ENCODE measurements around the gene SMCO3. TPM values are rescaled to one million over a fixed set of nuclear protein-coding genes. Genes with fewer than 3 reads are reported as not detected.

The SMCO3 gene
- not detected in 2 replicates for total RNA-seq (2014; rRNA removed; shearing (Covaris generic))

- Histone ChIP-seq H3K27me3 (ENCODE audit: control insufficient read depth, insufficient read depth, low read length) (no peaks in the 10 kb centered on the region), H3K4me3 (ENCODE audit: insufficient read depth, low read depth, low read length) (no peak within 1 kb of the TSS), H3K36me3 (replicated peaks; ENCODE audit: control insufficient read depth, insufficient read depth, low read length) (no peaks in the 10 kb centered on the region)
- DNase-seq = no peak
These were observed at the start of gene SMCO3 for GRCh38 chr12:14814014-14814413. SMCO3 (minus strand) TSS chr12:14814182; CDS start chr12:14806680, 7,502 bp downstream.

DNA sequence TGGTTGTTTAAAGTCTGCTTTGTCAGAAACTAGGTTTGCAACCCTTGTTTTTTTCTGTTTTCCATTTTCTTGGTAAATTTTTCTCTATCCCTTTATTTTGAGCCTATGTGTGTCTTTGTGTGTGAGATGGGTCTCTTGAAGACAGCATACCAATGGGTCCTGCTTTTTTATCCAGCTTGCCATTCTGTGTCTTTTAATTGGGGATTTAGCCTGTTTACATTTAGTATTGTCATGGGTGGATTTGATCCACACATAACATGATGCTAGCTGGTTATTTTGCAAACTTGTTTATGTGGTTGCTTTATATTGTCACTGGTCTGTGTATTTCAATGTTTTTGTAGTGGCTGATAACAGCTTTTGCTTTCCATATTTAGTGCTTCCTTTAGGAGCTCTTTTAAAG is 46.5 kb upstream of the SMCO3 start:
- no peaks in the 10 kb centered on the region for H3K27me3 ChIP-seq (ENCODE audit: control insufficient read depth, insufficient read depth, low read length)
- no peaks in the 10 kb centered on the region for H3K36me3 ChIP-seq (replicated peaks; ENCODE audit: control insufficient read depth, insufficient read depth, low read length)
- H3K4me3 ChIP-seq (ENCODE audit: insufficient read depth, low read depth, low read length) = no peak overlapping the region
- no peak for DNase-seq

DNA sequence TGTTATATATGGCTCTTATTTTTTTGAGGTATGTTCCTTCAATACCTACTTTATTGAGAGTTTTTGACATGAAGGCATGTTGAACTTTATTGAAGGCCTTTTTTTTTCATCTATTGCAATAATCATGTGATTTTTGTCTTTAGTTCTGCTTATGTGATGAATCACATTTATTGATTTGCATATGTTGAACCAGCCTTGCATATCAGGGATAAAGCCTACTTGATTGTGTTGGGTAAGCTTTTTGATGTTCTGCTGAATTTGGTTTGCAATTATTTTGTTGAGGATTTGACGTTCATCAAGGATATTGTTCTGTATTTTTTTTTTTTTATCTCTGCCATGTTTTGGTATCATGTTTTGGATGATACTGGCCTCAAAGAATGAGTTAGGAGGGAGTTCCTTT is 44.5 kb upstream of the SMCO3 start:
- Histone ChIP-seq H3K36me3 (replicated peaks; ENCODE audit: control insufficient read depth, insufficient read depth, low read length) (no peaks in the 10 kb centered on the region), H3K4me3 (ENCODE audit: insufficient read depth, low read depth, low read length) (no peak overlapping the region), H3K27me3 (ENCODE audit: control insufficient read depth, insufficient read depth, low read length) (no peaks in the 10 kb centered on the region)
- no peak for DNase-seq

DNA sequence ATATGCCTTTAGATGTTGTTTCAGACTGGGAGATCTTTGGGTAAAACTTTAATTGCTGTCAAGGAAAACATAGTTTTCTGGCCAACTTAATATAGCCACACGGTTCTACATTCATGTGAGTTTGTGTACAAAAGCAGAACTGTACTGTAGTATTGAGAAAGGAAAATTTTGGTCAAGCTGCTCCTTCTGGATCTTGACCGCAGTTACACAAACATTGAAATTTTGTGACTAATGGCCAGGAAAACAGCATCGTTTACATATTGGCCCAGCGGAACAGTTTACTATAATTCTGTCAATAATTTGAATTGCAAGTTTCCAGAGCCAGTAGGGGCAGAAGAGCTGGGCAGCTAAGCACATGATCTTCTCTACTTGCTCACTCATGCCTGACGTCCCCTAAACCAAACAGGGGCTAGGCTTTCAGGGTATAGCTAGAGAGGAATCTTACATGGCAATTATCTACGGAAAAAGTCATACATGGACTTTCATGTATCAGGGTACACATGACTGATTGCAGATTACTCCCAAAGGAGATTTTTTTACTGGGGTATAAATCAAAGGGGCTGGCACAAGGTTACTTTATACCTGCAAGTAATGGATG is 40.7 kb upstream of the SMCO3 start:
- no peak for DNase-seq
- Histone ChIP-seq H3K27me3 (ENCODE audit: control insufficient read depth, insufficient read depth, low read length) (no peaks in the 10 kb centered on the region), H3K4me3 (ENCODE audit: insufficient read depth, low read depth, low read length) (no peak overlapping the region), H3K36me3 (replicated peaks; ENCODE audit: control insufficient read depth, insufficient read depth, low read length) (no peaks in the 10 kb centered on the region)

DNA sequence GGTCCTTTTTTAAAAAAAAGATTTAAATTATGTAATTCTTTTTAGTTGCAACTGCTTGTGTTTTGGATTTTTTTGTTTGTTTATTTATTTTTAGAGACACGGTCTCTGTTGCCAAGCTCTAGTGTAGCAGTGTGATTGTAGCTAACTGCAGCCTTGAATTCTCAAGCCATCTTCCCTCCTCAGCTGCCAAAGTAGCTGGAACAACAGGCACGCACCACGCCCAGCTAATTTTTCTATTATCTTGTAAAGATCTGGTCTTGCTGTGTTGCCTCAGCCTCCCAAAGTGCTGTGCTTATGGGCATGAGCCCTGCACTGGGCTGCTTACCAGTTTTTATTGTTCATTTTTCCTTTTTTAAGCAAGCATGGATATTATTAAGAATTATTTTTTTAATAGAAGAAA is 40.0 kb upstream of the SMCO3 start:
- Histone ChIP-seq H3K27me3 (ENCODE audit: control insufficient read depth, insufficient read depth, low read length) (no peaks in the 10 kb centered on the region), H3K4me3 (ENCODE audit: insufficient read depth, low read depth, low read length) (no peak overlapping the region), H3K36me3 (replicated peaks; ENCODE audit: control insufficient read depth, insufficient read depth, low read length) (no peaks in the 10 kb centered on the region)
- no peak for DNase-seq

GRCh38 chr12:14852880-14853279 is 38.9 kb upstream of the SMCO3 start:
- no peak for DNase-seq
- no peaks in the 10 kb centered on the region for H3K36me3 ChIP-seq (replicated peaks; ENCODE audit: control insufficient read depth, insufficient read depth, low read length)
- H3K27me3 ChIP-seq (ENCODE audit: control insufficient read depth, insufficient read depth, low read length) = no peaks in the 10 kb centered on the region
- H3K4me3 ChIP-seq (ENCODE audit: insufficient read depth, low read depth, low read length) = no peak overlapping the region

DNA sequence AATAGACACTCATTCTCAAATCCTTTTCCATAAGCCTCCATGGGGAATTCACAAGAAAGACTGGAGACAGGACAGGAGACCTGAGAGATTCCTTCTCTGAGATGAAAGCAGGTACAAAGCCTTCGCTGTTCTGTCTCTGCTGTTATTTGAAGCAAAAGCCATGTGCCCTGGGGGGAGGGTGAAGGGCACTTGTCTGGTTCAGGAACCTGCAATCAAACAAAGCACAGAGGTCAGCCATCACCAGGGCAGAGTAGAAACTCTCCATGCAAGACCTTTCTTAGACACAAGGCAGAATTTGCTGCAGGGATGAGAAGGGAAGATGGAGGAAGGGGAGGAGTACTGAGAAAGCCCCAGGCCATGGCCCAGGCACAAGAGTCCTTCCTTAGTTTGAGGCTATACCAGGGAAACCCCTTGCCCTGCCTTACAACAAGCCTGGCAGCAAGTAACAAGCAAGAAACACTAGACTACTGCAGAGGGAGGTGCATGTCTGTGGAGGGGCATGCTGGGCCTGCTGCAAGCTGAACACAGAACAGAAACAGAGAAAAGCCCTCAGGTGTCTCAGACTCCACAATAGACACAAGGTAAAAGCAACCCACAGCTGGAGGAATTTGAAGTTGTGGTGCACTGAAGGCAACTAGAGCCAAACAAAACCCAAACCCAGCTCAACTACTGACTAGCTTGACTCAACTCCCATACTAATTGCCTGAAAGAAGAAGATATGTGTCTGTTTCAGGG is 37.1 kb upstream of the SMCO3 start:
- no peak for DNase-seq
- Histone ChIP-seq H3K36me3 (replicated peaks; ENCODE audit: control insufficient read depth, insufficient read depth, low read length) (no peaks in the 10 kb centered on the region), H3K4me3 (ENCODE audit: insufficient read depth, low read depth, low read length) (no peak overlapping the region), H3K27me3 (ENCODE audit: control insufficient read depth, insufficient read depth, low read length) (no peaks in the 10 kb centered on the region)

GRCh38 chr12:14849661-14850060 is 35.7 kb upstream of the SMCO3 start:
- DNase-seq = no peak
- H3K36me3 ChIP-seq (replicated peaks; ENCODE audit: control insufficient read depth, insufficient read depth, low read length) = no peaks in the 10 kb centered on the region
- H3K4me3 ChIP-seq (ENCODE audit: insufficient read depth, low read depth, low read length) = no peak overlapping the region
- no peaks in the 10 kb centered on the region for H3K27me3 ChIP-seq (ENCODE audit: control insufficient read depth, insufficient read depth, low read length)

DNA sequence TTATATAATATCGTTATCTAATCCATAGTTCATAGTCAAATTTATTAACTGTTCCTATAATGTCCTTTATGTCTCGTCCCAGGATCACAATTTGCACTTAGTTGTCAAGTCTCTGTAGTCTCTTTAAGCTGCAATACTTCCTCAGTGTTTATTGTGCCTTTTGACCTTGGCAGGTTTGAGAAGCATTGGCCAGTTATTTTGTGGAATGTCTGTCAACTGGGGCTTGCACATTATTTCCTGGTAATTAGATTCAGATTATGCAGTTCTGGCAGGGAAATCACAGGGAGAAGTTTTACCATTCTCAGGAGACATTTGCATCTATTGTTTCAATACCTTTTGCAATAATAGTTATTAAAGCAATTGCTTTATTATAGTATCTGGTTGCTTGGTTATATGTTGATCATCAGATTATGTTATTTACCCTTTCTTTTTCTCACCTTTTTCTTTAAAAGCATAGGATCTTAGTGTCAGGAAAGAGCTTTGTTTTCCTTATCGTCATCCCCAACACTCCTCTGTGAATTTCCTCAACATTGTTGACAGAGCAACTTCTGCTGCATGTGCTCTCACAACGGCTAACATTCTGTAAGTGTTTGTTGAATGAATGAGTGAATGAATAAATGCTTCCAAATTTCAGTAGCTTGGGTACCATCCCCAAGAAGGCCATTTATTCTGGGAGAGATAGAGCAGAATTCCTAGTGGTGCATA is 33.0 kb upstream of the SMCO3 start:
- no peaks in the 10 kb centered on the region for H3K27me3 ChIP-seq (ENCODE audit: control insufficient read depth, insufficient read depth, low read length)
- H3K36me3 ChIP-seq (replicated peaks; ENCODE audit: control insufficient read depth, insufficient read depth, low read length) = no peaks in the 10 kb centered on the region
- no peak overlapping the region for H3K4me3 ChIP-seq (ENCODE audit: insufficient read depth, low read depth, low read length)
- no peak for DNase-seq

DNA sequence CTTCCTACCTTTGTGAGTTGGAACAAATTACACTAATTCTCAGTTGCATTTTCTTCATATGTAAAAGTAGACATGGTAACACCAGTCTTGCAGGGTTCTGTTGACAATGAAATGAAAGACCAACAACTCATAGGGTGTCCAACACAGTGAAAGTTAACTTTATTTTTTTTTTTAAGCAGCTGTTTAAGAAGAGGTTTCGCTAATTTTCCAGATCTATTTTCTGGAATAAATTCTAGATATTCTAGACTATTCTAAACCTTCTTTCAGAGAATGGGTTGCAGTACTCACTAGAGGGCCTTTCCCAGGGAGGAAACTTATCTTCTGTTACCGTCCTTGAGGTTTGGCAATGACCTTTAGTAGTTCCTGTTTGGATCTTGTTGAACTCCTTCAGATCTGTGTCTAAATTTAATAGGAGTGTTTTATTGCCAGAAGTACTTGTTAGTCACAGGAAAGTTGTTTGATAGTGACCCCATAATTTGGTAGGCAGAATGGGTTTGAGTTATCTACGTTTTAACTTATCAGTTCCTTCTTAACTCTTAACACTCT is 32.1 kb upstream of the SMCO3 start:
- DNase-seq = no peak
- Histone ChIP-seq H3K4me3 (ENCODE audit: insufficient read depth, low read depth, low read length) (no peak overlapping the region), H3K36me3 (replicated peaks; ENCODE audit: control insufficient read depth, insufficient read depth, low read length) (no peaks in the 10 kb centered on the region), H3K27me3 (ENCODE audit: control insufficient read depth, insufficient read depth, low read length) (no peaks in the 10 kb centered on the region)

- Histone ChIP-seq H3K27me3 (ENCODE audit: control insufficient read depth, insufficient read depth, low read length) (no peaks in the 10 kb centered on the region), H3K4me3 (ENCODE audit: insufficient read depth, low read depth, low read length) (no peak overlapping the region), H3K36me3 (replicated peaks; ENCODE audit: control insufficient read depth, insufficient read depth, low read length) (no peaks in the 10 kb centered on the region)
- peak; percentile 70 for DNase-seq
These were observed 31.4 kb upstream of the SMCO3 start for GRCh38 chr12:14845350-14845750.

DNA sequence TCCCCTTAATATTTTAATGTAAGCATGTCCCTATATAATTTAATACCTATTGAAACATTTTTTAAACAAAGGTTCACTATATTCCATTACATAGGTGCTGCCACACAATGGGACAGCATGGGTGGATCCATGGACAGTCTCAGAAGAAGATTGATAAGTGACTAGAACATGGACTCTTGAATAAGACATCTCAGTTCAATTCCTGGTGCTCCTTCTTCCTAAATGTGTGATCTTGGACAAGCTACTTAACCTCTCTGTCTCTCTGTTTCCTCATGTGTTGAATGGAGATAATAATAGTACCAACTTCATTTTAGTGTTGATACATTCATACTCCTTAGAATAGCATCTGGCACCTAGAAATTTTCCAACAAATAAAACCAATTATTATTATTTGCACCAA is 30.4 kb upstream of the SMCO3 start:
- DNase-seq = no peak
- Histone ChIP-seq H3K36me3 (replicated peaks; ENCODE audit: control insufficient read depth, insufficient read depth, low read length) (no peaks in the 10 kb centered on the region), H3K4me3 (ENCODE audit: insufficient read depth, low read depth, low read length) (no peak overlapping the region), H3K27me3 (ENCODE audit: control insufficient read depth, insufficient read depth, low read length) (no peaks in the 10 kb centered on the region)

DNA sequence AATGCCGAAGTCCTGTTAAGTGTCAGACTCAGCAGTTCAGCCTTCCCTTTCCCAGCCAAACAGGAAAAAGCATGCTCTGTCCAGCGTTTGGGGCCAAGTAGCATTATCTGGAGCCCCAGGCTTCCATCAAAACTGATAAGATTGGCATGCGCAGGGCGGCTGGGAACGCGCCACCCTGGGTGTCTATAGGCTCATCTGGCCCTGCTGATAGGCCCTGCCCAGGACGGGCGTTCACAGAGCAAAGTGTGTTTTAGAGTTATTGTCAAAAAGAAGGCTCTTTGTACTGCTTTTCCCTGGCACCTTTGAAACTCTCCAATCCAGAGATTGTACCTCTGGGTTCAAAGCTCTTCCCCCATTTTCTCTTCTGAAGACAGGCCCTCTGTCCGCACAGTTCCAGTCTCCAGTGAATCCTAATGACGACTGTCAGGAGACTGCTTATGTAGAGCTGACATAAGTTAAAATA is 29.5 kb upstream of the SMCO3 start, which contains the start of gene ART4:
ART4 (minus strand) TSS at position 102 of the 463 bp plus-strand sequence. CDS start 413 bp downstream, outside the sequence.
- H3K27me3 ChIP-seq (ENCODE audit: control insufficient read depth, insufficient read depth, low read length) = no peaks in the 10 kb centered on the region
- no peaks in the 10 kb centered on the region for H3K36me3 ChIP-seq (replicated peaks; ENCODE audit: control insufficient read depth, insufficient read depth, low read length)
- no peak for DNase-seq
- H3K4me3 ChIP-seq (ENCODE audit: insufficient read depth, low read depth, low read length) = no peak within 1 kb of the TSS

DNA sequence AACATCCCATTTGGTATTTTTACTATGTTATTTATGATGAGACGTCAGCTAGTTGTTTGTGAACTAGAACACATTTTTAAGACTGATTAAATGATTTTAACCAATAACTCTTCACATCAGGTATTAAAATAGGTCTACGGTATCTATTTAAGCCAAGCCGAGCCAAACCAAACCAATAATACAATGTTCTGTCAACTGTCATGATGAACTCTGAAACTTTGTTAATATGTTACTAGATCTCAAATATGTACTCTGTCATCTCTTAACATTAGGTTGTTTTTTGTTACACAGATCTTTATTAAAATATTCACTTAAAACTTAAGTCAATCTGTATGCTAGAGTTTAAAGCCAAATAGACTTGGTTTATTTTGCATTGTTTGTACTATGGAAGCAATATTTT is 28.3 kb upstream of the SMCO3 start:
- H3K4me3 ChIP-seq (ENCODE audit: insufficient read depth, low read depth, low read length) = no peak overlapping the region
- no peaks in the 10 kb centered on the region for H3K27me3 ChIP-seq (ENCODE audit: control insufficient read depth, insufficient read depth, low read length)
- no peaks in the 10 kb centered on the region for H3K36me3 ChIP-seq (replicated peaks; ENCODE audit: control insufficient read depth, insufficient read depth, low read length)
- DNase-seq = no peak

GRCh38 chr12:14841761-14842160 is 27.8 kb upstream of the SMCO3 start:
- no peak for DNase-seq
- H3K4me3 ChIP-seq (ENCODE audit: insufficient read depth, low read depth, low read length) = no peak overlapping the region
- H3K36me3 ChIP-seq (replicated peaks; ENCODE audit: control insufficient read depth, insufficient read depth, low read length) = no peaks in the 10 kb centered on the region
- no peaks in the 10 kb centered on the region for H3K27me3 ChIP-seq (ENCODE audit: control insufficient read depth, insufficient read depth, low read length)
